Measurements from ENCODE around the gene SMAD7.

The SMAD7 gene

GRCh38 chr18:48893061-48893607, 57.6 kb downstream of the SMAD7 start:
- DNase-seq = no peak

- no peak for DNase-seq
Observed at GRCh38 chr18:48892146-48892855, 58.5 kb downstream of the SMAD7 start.

- no peak for DNase-seq
Observed at GRCh38 chr18:48891721-48892120, 59.0 kb downstream of the SMAD7 start.

GRCh38 chr18:48889981-48890762, 60.6 kb downstream of the SMAD7 start:
- no peak for DNase-seq

- no peak for DNase-seq
Observed at GRCh38 chr18:48889115-48889941, 61.4 kb downstream of the SMAD7 start.

- DNase-seq = no peak
Observed at GRCh38 chr18:48888773-48889080, 62.0 kb downstream of the SMAD7 start.

- no peak for DNase-seq
Observed at GRCh38 chr18:48887905-48888772, 62.6 kb downstream of the SMAD7 start.

- DNase-seq = no peak
Observed at GRCh38 chr18:48887294-48887904, 63.4 kb downstream of the SMAD7 start.

GRCh38 chr18:48886520-48887293, 64.1 kb downstream of the SMAD7 start:
- DNase-seq = no peak

- no peak for DNase-seq
Observed at GRCh38 chr18:48885924-48886400, 64.8 kb downstream of the SMAD7 start.

GRCh38 chr18:48885266-48885923, 65.4 kb downstream of the SMAD7 start:
- no peak for DNase-seq

GRCh38 chr18:48884771-48885170, 66.0 kb downstream of the SMAD7 start:
- no peak for DNase-seq

- DNase-seq = no peak
Observed at GRCh38 chr18:48884306-48884705, 66.5 kb downstream of the SMAD7 start.

GRCh38 chr18:48882379-48882778, 68.4 kb downstream of the SMAD7 start:
- no peak for DNase-seq

- DNase-seq = no peak
Observed at GRCh38 chr18:48880931-48881330, 69.8 kb downstream of the SMAD7 start.

- no peak for DNase-seq
Observed at GRCh38 chr18:48879008-48879431, 71.7 kb downstream of the SMAD7 start.

GRCh38 chr18:48878471-48878870, 72.3 kb downstream of the SMAD7 start:
- no peak for DNase-seq

GRCh38 chr18:48877941-48878340, 72.8 kb downstream of the SMAD7 start:
- DNase-seq = no peak

GRCh38 chr18:48876590-48876989, 74.2 kb downstream of the SMAD7 start:
- DNase-seq = no peak

GRCh38 chr18:48875942-48876511, 74.7 kb downstream of the SMAD7 start:
- DNase-seq = no peak

Measured in NCI-H1436 treated with DMSO at 0.1 percent for 48 hours (cell line).